ENCODE results near the gene DEDD2.

DEDD2 gene

GRCh38 chr19:42150911-42151361, 66.5 kb downstream of the DEDD2 start:
- TF ChIP-seq, protein P1, sequence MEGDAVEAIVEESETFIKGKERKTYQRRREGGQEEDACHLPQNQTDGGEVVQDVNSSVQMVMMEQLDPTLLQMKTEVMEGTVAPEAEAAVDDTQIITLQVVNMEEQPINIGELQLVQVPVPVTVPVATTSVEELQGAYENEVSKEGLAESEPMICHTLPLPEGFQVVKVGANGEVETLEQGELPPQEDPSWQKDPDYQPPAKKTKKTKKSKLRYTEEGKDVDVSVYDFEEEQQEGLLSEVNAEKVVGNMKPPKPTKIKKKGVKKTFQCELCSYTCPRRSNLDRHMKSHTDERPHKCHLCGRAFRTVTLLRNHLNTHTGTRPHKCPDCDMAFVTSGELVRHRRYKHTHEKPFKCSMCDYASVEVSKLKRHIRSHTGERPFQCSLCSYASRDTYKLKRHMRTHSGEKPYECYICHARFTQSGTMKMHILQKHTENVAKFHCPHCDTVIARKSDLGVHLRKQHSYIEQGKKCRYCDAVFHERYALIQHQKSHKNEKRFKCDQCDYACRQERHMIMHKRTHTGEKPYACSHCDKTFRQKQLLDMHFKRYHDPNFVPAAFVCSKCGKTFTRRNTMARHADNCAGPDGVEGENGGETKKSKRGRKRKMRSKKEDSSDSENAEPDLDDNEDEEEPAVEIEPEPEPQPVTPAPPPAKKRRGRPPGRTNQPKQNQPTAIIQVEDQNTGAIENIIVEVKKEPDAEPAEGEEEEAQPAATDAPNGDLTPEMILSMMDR (conservative IDR thresholded peaks at IDR 0.05; ENCODE audit: low read depth, low read length) = no peak
- no peak overlapping the region for H3K4me3 ChIP-seq (ENCODE audit: low read depth, low read length)

DNA sequence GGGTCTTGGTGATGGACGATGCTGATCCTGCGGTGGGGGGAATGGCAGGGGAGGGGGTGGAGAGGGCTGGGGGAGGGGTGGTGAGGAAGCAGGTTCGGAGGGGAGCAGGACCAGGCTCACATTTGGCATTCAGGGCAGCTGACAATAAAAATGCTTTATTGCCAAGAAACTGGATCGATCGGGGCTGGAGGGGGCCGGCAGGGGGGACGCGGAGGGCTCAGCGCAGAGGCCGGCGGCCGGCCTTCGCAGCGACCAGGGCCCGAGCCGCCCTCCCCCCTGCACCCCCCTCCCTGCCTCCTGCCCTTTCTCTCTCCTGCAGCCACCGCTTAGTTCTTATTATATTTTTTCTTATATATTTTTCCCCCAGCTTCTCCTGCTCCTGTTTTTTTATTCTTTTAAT, 67.1 kb downstream of the DEDD2 start:
- TF ChIP-seq, protein P1 (conservative IDR thresholded peaks at IDR 0.05; ENCODE audit: low read depth, low read length) = no peak
- DNase-seq (ENCODE audit: low read depth) = no peak

More at GRCh38 chr19:42150911-42151361, 66.5 kb downstream of the DEDD2 start:
- DNase-seq (ENCODE audit: low read depth) = no peak

GRCh38 chr19:42149447-42150202, 67.9 kb downstream of the DEDD2 start:
- no peak overlapping the region for H3K4me3 ChIP-seq (ENCODE audit: low read depth, low read length)
- TF ChIP-seq, protein P1 (conservative IDR thresholded peaks at IDR 0.05; ENCODE audit: low read depth, low read length) = no peak
- DNase-seq (ENCODE audit: low read depth) = no peak

More for the DNA sequence above, 67.1 kb downstream of the DEDD2 start:
- no peak overlapping the region for H3K4me3 ChIP-seq (ENCODE audit: low read depth, low read length)

All from choroid plexus epithelial cell (primary cell).